NT2/D1 (cell line): ENCODE data around the gene RIPOR2.

Experiments used
- YY1 ChIP-seq: IDR thresholded peaks from 2 replicates; pipeline ENCODE4 v1.6.1; 2011; ENCODE audit not compliant: insufficient read length, insufficient read depth
- ZNF274 ChIP-seq: IDR thresholded peaks from 2 replicates; pipeline ENCODE4 v1.6.1; 2011; ENCODE audit warnings: mild to moderate bottlenecking, low read depth, low read length

DNA sequence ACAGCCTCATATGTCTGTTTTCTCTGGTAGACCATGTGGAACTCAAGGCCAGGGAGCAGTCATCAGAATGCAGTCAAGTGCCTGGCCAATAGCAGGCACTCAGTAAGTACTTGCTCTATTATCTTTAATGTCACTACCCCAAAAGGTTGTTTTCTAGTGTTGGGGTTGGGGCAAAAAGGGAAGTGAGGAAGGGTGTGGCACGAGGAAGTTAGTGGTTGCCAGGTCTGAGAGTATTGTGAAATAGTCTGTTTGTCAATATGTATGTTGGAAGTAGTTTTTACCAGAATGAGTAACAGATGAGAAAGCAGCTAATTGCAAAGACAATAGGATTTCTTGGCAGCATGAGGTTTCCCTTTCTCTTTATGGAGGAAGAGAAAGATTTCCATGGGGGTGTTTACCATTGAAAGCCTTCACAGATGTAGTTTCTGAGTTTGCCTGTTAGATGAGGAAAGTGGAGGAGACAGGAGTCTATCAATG is 77.5 kb downstream of the RIPOR2 start:
- TF ChIP-seq YY1 (no peak), ZNF274 (no peak)
